B cell (primary cell): ENCODE data around the gene CPLANE1.

Source experiments
- EZH2 ChIP-seq: IDR thresholded peaks from 2 replicates; pipeline ENCODE4 v1.6.1; 2012; ENCODE audit warnings: borderline replicate concordance, low read depth, mild to moderate bottlenecking, moderate library complexity, low read length; ENCODE audit not compliant: insufficient read depth, poor library complexity, severe bottlenecking
- TF ChIP-seq, protein P1 (sequence below): fragments of 200-600 bp; IDR thresholded peaks from one replicate; pipeline ENCODE4 v1.8.0; 2022; ENCODE audit warnings: antibody characterized with exemption, mild to moderate bottlenecking

DNA sequence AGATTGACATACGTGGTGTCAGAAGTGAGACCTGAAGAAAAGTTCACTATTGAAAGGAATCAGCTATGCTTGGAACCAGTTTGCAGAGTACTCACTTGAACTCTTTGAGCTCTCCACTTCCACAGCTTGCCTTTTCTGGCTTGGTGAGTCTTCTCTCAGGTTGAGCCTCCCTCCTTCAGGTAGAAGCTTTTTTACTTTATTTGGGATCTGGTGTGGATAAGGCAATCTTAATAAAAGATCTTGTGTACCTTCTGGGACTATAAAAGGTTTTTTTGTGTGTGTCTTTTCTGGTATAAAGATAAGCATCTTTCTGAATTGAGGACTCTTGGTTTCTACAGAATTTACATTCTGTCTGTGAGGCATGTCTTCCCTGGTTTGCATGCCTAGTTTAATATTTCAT is 5.4 kb upstream of the CPLANE1 start:
- TF ChIP-seq, protein P1, sequence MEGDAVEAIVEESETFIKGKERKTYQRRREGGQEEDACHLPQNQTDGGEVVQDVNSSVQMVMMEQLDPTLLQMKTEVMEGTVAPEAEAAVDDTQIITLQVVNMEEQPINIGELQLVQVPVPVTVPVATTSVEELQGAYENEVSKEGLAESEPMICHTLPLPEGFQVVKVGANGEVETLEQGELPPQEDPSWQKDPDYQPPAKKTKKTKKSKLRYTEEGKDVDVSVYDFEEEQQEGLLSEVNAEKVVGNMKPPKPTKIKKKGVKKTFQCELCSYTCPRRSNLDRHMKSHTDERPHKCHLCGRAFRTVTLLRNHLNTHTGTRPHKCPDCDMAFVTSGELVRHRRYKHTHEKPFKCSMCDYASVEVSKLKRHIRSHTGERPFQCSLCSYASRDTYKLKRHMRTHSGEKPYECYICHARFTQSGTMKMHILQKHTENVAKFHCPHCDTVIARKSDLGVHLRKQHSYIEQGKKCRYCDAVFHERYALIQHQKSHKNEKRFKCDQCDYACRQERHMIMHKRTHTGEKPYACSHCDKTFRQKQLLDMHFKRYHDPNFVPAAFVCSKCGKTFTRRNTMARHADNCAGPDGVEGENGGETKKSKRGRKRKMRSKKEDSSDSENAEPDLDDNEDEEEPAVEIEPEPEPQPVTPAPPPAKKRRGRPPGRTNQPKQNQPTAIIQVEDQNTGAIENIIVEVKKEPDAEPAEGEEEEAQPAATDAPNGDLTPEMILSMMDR = no peak
- no peak for TF ChIP-seq EZH2
